ENCODE results near the gene GPC3.
"Not testable (repeated sequence)": the region's sequence is repeated elsewhere in the genome, so short reads cannot be mapped to it uniquely, and the experiment has no call there.

GPC3 gene

GRCh38 chrX:133995759-133996158 lies 10.4 kb upstream of the GPC3 start:
- DNase-seq (ENCODE audit: low read depth), result no peak

- no peak for DNase-seq (ENCODE audit: low read depth)
Observed at GRCh38 chrX:133994576-133994975, 9.2 kb upstream of the GPC3 start.

GRCh38 chrX:133992882-133993281 lies 7.5 kb upstream of the GPC3 start:
- DNase-seq (ENCODE audit: low read depth), result no peak

GRCh38 chrX:133991814-133992213 lies 6.4 kb upstream of the GPC3 start:
- DNase-seq (ENCODE audit: low read depth), result no peak

- DNase-seq (ENCODE audit: low read depth), result not testable (repeated sequence)
Observed at GRCh38 chrX:133991057-133991456, 5.7 kb upstream of the GPC3 start.

- DNase-seq (ENCODE audit: low read depth), result no peak
Observed at GRCh38 chrX:133989993-133990392, 4.6 kb upstream of the GPC3 start.

GRCh38 chrX:133989490-133989889 lies 4.1 kb upstream of the GPC3 start:
- DNase-seq (ENCODE audit: low read depth), result no peak

GRCh38 chrX:133988010-133988409 lies 2.6 kb upstream of the GPC3 start:
- no peak for DNase-seq (ENCODE audit: low read depth)

- no peak for DNase-seq (ENCODE audit: low read depth)
Observed at GRCh38 chrX:133987188-133987587, 1.8 kb upstream of the GPC3 start.

GRCh38 chrX:133985967-133986683 lies 731 bp upstream of the GPC3 start:
- no peak for DNase-seq (ENCODE audit: low read depth)

GRCh38 chrX:133984857-133985163 lies 584 bp downstream of the GPC3 start:
- DNase-seq (ENCODE audit: low read depth), result no peak

GRCh38 chrX:133983974-133984845 lies 1.2 kb downstream of the GPC3 start:
- no peak for DNase-seq (ENCODE audit: low read depth)

- no peak for DNase-seq (ENCODE audit: low read depth)
Observed at GRCh38 chrX:133983256-133983973, 2.0 kb downstream of the GPC3 start.

- no peak for DNase-seq (ENCODE audit: low read depth)
Observed at GRCh38 chrX:133981924-133982323, 3.5 kb downstream of the GPC3 start.

GRCh38 chrX:133980832-133981588 lies 4.4 kb downstream of the GPC3 start:
- DNase-seq (ENCODE audit: low read depth), result no peak

- DNase-seq (ENCODE audit: low read depth), result no peak
Observed at GRCh38 chrX:133980406-133980805, 5.0 kb downstream of the GPC3 start.

GRCh38 chrX:133979641-133980230 lies 5.7 kb downstream of the GPC3 start:
- no peak for DNase-seq (ENCODE audit: low read depth)

GRCh38 chrX:133973704-133974103 lies 11.7 kb downstream of the GPC3 start:
- DNase-seq (ENCODE audit: low read depth), result no peak

- DNase-seq (ENCODE audit: low read depth), result no peak
Observed at GRCh38 chrX:133972916-133973315, 12.5 kb downstream of the GPC3 start.

- no peak for DNase-seq (ENCODE audit: low read depth)
Observed at GRCh38 chrX:133971586-133971985, 13.8 kb downstream of the GPC3 start.

- DNase-seq (ENCODE audit: low read depth), result no peak
Observed at GRCh38 chrX:133970076-133970475, 15.3 kb downstream of the GPC3 start.

- DNase-seq (ENCODE audit: low read depth), result no peak
Observed at GRCh38 chrX:133969191-133969590, 16.2 kb downstream of the GPC3 start.
